Measurements from ENCODE around the gene SPATS2. TPM values are rescaled to one million over a fixed set of nuclear protein-coding genes. Genes with fewer than 3 reads are reported as not detected.
"Not testable (repeated sequence)": the region's sequence is repeated elsewhere in the genome, so short reads cannot be mapped to it uniquely, and the experiment has no call there.

SPATS2 gene
- total RNA-seq, 1 experiment from 2014 or later = 31.9 TPM

- DNase-seq = no peak
- H3K27me3 ChIP-seq (ENCODE audit: control insufficient read depth, insufficient read depth, low read length) = no peaks in the 10 kb centered on the region
- H3K36me3 ChIP-seq (replicated peaks; ENCODE audit: control insufficient read depth, insufficient read depth, low read length) = no peaks in the 10 kb centered on the region
- H3K4me3 ChIP-seq (ENCODE audit: insufficient read depth, low read depth, low read length) = no peak overlapping the region
Observed at GRCh38 chr12:49432616-49433015, 65.4 kb downstream of the SPATS2 start.

- H3K36me3 ChIP-seq (replicated peaks; ENCODE audit: control insufficient read depth, insufficient read depth, low read length); DNase-seq; H3K4me3 ChIP-seq (ENCODE audit: insufficient read depth, low read depth, low read length); H3K27me3 ChIP-seq (ENCODE audit: control insufficient read depth, insufficient read depth, low read length): not testable (repeated sequence)
Observed at GRCh38 chr12:49436799-49437198, 69.5 kb downstream of the SPATS2 start.

- DNase-seq = no peak
- Histone ChIP-seq H3K4me3 (ENCODE audit: insufficient read depth, low read depth, low read length) (no peak overlapping the region), H3K36me3 (replicated peaks; ENCODE audit: control insufficient read depth, insufficient read depth, low read length) (no peaks in the 10 kb centered on the region), H3K27me3 (ENCODE audit: control insufficient read depth, insufficient read depth, low read length) (no peaks in the 10 kb centered on the region)
Observed at GRCh38 chr12:49439042-49439441, 71.8 kb downstream of the SPATS2 start.

- DNase-seq = no peak
- no peaks in the 10 kb centered on the region for H3K36me3 ChIP-seq (replicated peaks; ENCODE audit: control insufficient read depth, insufficient read depth, low read length)
- no peaks in the 10 kb centered on the region for H3K27me3 ChIP-seq (ENCODE audit: control insufficient read depth, insufficient read depth, low read length)
- no peak overlapping the region for H3K4me3 ChIP-seq (ENCODE audit: insufficient read depth, low read depth, low read length)
Observed at GRCh38 chr12:49440035-49440434, 72.8 kb downstream of the SPATS2 start.

- Histone ChIP-seq H3K4me3 (ENCODE audit: insufficient read depth, low read depth, low read length) (no peak overlapping the region), H3K27me3 (ENCODE audit: control insufficient read depth, insufficient read depth, low read length) (no peaks in the 10 kb centered on the region), H3K36me3 (replicated peaks; ENCODE audit: control insufficient read depth, insufficient read depth, low read length) (no peaks in the 10 kb centered on the region)
- no peak for DNase-seq
Observed at GRCh38 chr12:49442915-49443314, 75.7 kb downstream of the SPATS2 start.

- no peaks in the 10 kb centered on the region for H3K36me3 ChIP-seq (replicated peaks; ENCODE audit: control insufficient read depth, insufficient read depth, low read length)
- no peaks in the 10 kb centered on the region for H3K27me3 ChIP-seq (ENCODE audit: control insufficient read depth, insufficient read depth, low read length)
- no peak for DNase-seq
- H3K4me3 ChIP-seq (ENCODE audit: insufficient read depth, low read depth, low read length) = no peak overlapping the region
Observed at GRCh38 chr12:49446571-49446970, 79.3 kb downstream of the SPATS2 start.

GRCh38 chr12:49448858-49449257 is 81.6 kb downstream of the SPATS2 start:
- no peak for DNase-seq
- Histone ChIP-seq H3K36me3 (replicated peaks; ENCODE audit: control insufficient read depth, insufficient read depth, low read length) (no peaks in the 10 kb centered on the region), H3K27me3 (ENCODE audit: control insufficient read depth, insufficient read depth, low read length) (no peaks in the 10 kb centered on the region), H3K4me3 (ENCODE audit: insufficient read depth, low read depth, low read length) (no peak overlapping the region)

GRCh38 chr12:49451468-49452259 is 84.4 kb downstream of the SPATS2 start:
- no peak for DNase-seq
- no peak overlapping the region for H3K4me3 ChIP-seq (ENCODE audit: insufficient read depth, low read depth, low read length)
- H3K36me3 ChIP-seq (replicated peaks; ENCODE audit: control insufficient read depth, insufficient read depth, low read length) = no peaks in the 10 kb centered on the region
- no peaks in the 10 kb centered on the region for H3K27me3 ChIP-seq (ENCODE audit: control insufficient read depth, insufficient read depth, low read length)

- H3K27me3 ChIP-seq (ENCODE audit: control insufficient read depth, insufficient read depth, low read length) = no peaks in the 10 kb centered on the region
- H3K4me3 ChIP-seq (ENCODE audit: insufficient read depth, low read depth, low read length) = no peak overlapping the region
Observed at GRCh38 chr12:49455501-49455900, 88.2 kb downstream of the SPATS2 start.

GRCh38 chr12:49456131-49456679 is 88.9 kb downstream of the SPATS2 start:
- DNase-seq = no peak
- H3K4me3 ChIP-seq (ENCODE audit: insufficient read depth, low read depth, low read length) = no peak overlapping the region
- H3K27me3 ChIP-seq (ENCODE audit: control insufficient read depth, insufficient read depth, low read length) = no peaks in the 10 kb centered on the region
- H3K36me3 ChIP-seq (replicated peaks; ENCODE audit: control insufficient read depth, insufficient read depth, low read length) = no peaks in the 10 kb centered on the region

More at GRCh38 chr12:49455501-49455900, 88.2 kb downstream of the SPATS2 start:
- no peak for DNase-seq
- no peaks in the 10 kb centered on the region for H3K36me3 ChIP-seq (replicated peaks; ENCODE audit: control insufficient read depth, insufficient read depth, low read length)

GRCh38 chr12:49458816-49459215 is 91.6 kb downstream of the SPATS2 start:
- no peaks in the 10 kb centered on the region for H3K27me3 ChIP-seq (ENCODE audit: control insufficient read depth, insufficient read depth, low read length)
- no peak for DNase-seq
- H3K4me3 ChIP-seq (ENCODE audit: insufficient read depth, low read depth, low read length) = no peak overlapping the region
- no peaks in the 10 kb centered on the region for H3K36me3 ChIP-seq (replicated peaks; ENCODE audit: control insufficient read depth, insufficient read depth, low read length)

GRCh38 chr12:49461221-49461620 is 94.0 kb downstream of the SPATS2 start:
- no peaks in the 10 kb centered on the region for H3K36me3 ChIP-seq (replicated peaks; ENCODE audit: control insufficient read depth, insufficient read depth, low read length)
- no peak for DNase-seq
- no peak overlapping the region for H3K4me3 ChIP-seq (ENCODE audit: insufficient read depth, low read depth, low read length)
- no peaks in the 10 kb centered on the region for H3K27me3 ChIP-seq (ENCODE audit: control insufficient read depth, insufficient read depth, low read length)

- no peaks in the 10 kb centered on the region for H3K27me3 ChIP-seq (ENCODE audit: control insufficient read depth, insufficient read depth, low read length)
- no peak overlapping the region for H3K4me3 ChIP-seq (ENCODE audit: insufficient read depth, low read depth, low read length)
- no peak for DNase-seq
- no peaks in the 10 kb centered on the region for H3K36me3 ChIP-seq (replicated peaks; ENCODE audit: control insufficient read depth, insufficient read depth, low read length)
Observed at GRCh38 chr12:49462083-49462744, 95.0 kb downstream of the SPATS2 start.

GRCh38 chr12:49465132-49465531 is 97.9 kb downstream of the SPATS2 start:
- Histone ChIP-seq H3K27me3 (ENCODE audit: control insufficient read depth, insufficient read depth, low read length) (no peaks in the 10 kb centered on the region), H3K4me3 (ENCODE audit: insufficient read depth, low read depth, low read length) (no peak overlapping the region), H3K36me3 (replicated peaks; ENCODE audit: control insufficient read depth, insufficient read depth, low read length) (no peaks in the 10 kb centered on the region)
- no peak for DNase-seq

GRCh38 chr12:49470986-49471385 is 103.7 kb downstream of the SPATS2 start:
- Histone ChIP-seq H3K4me3 (ENCODE audit: insufficient read depth, low read depth, low read length) (no peak overlapping the region), H3K36me3 (replicated peaks; ENCODE audit: control insufficient read depth, insufficient read depth, low read length) (no peaks in the 10 kb centered on the region), H3K27me3 (ENCODE audit: control insufficient read depth, insufficient read depth, low read length) (no peaks in the 10 kb centered on the region)
- no peak for DNase-seq
